NOMO-1 (cell line): ENCODE data around the gene FYN.
"Not testable (repeated sequence)": the region's sequence is repeated elsewhere in the genome, so short reads cannot be mapped to it uniquely, and the experiment has no call there.

Experiments
- DNase-seq, 2 experiments: peaks; one replicate each; lab custom pipeline; 2025; ENCODE audit not compliant: unreplicated experiment in 2 of 2; lab: John Stamatoyannopoulos, UW

Gene FYN

GRCh38 chr6:111646942-111647341, 226.3 kb downstream of the FYN start:
- DNase-seq = no peak

GRCh38 chr6:111646034-111646433, 227.2 kb downstream of the FYN start:
- DNase-seq = no peak

GRCh38 chr6:111644893-111645430, 228.3 kb downstream of the FYN start:
- no peak for DNase-seq

GRCh38 chr6:111642463-111643158, 230.6 kb downstream of the FYN start:
- peak; percentile 50 to 63 for DNase-seq

GRCh38 chr6:111639266-111639665, 234.0 kb downstream of the FYN start:
- DNase-seq = no peak

GRCh38 chr6:111634981-111635380, 238.3 kb downstream of the FYN start:
- not testable (repeated sequence) for DNase-seq

GRCh38 chr6:111633822-111634221, 239.4 kb downstream of the FYN start:
- no peak for DNase-seq

- DNase-seq = no peak
These were observed 240.6 kb downstream of the FYN start for GRCh38 chr6:111632468-111633247.

GRCh38 chr6:111631903-111632460, 241.3 kb downstream of the FYN start:
- no peak for DNase-seq

GRCh38 chr6:111631018-111631417, 242.2 kb downstream of the FYN start:
- no peak for DNase-seq

- DNase-seq = no peak
These were observed 245.0 kb downstream of the FYN start for GRCh38 chr6:111628142-111628850.

GRCh38 chr6:111626441-111626840, 246.8 kb downstream of the FYN start:
- no peak for DNase-seq

- no peak for DNase-seq
These were observed 247.5 kb downstream of the FYN start for GRCh38 chr6:111625461-111626391.

GRCh38 chr6:111625099-111625416, 248.2 kb downstream of the FYN start:
- no peak for DNase-seq

- peak in 1 of 2 experiments; percentile 46 for DNase-seq
These were observed 248.7 kb downstream of the FYN start for GRCh38 chr6:111624401-111625098.

- no peak for DNase-seq
These were observed 250.1 kb downstream of the FYN start for GRCh38 chr6:111623046-111623718.

GRCh38 chr6:111620169-111620568, 253.1 kb downstream of the FYN start:
- no peak for DNase-seq

GRCh38 chr6:111618407-111618806, 254.8 kb downstream of the FYN start:
- DNase-seq = no peak

- DNase-seq = no peak
These were observed 256.1 kb downstream of the FYN start for GRCh38 chr6:111617149-111617548.
